ENCODE data around the gene KNDC1. TPM values are rescaled to one million over a fixed set of nuclear protein-coding genes. Genes with fewer than 3 reads are reported as not detected.

KNDC1 gene
- total and polyA plus RNA-seq, 10 of the 15 experiments (the other 5 are each of a cell fraction or from before 2014, with no cell fraction given): 0.03 to 0.11 (median 0.05) TPM; not detected in 7

DNA sequence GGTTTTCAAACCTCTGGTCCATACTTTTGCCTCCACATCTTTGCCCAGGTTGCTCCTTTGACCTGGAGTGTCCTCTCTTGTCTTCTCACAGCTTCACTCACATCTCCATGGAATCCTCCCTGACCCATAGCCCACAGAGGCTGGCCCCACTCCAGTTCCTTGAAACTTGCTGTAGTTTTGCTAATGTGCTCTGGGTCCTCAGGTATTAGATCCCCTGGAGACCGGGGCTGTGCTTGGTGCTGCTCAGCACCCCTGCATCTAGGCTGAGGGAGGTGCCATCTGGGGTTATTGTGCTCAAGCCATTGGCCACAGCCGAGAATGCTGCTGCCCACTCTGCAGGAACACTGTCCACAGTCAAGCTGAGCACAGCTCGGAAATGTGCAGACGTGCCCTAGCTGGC lies 16.5 kb downstream of the KNDC1 start (continued):
- TF ChIP-seq, protein P1, sequence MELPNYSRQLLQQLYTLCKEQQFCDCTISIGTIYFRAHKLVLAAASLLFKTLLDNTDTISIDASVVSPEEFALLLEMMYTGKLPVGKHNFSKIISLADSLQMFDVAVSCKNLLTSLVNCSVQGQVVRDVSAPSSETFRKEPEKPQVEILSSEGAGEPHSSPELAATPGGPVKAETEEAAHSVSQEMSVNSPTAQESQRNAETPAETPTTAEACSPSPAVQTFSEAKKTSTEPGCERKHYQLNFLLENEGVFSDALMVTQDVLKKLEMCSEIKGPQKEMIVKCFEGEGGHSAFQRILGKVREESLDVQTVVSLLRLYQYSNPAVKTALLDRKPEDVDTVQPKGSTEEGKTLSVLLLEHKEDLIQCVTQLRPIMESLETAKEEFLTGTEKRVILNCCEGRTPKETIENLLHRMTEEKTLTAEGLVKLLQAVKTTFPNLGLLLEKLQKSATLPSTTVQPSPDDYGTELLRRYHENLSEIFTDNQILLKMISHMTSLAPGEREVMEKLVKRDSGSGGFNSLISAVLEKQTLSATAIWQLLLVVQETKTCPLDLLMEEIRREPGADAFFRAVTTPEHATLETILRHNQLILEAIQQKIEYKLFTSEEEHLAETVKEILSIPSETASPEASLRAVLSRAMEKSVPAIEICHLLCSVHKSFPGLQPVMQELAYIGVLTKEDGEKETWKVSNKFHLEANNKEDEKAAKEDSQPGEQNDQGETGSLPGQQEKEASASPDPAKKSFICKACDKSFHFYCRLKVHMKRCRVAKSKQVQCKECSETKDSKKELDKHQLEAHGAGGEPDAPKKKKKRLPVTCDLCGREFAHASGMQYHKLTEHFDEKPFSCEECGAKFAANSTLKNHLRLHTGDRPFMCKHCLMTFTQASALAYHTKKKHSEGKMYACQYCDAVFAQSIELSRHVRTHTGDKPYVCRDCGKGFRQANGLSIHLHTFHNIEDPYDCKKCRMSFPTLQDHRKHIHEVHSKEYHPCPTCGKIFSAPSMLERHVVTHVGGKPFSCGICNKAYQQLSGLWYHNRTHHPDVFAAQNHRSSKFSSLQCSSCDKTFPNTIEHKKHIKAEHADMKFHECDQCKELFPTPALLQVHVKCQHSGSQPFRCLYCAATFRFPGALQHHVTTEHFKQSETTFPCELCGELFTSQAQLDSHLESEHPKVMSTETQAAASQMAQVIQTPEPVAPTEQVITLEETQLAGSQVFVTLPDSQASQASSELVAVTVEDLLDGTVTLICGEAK (IDR thresholded peaks at IDR 0.05; ENCODE audit: borderline replicate concordance): no peak
- no peak for TF ChIP-seq POLR2AphosphoS5 (IDR thresholded peaks at IDR 0.05; ENCODE audit: low read length)

DNA sequence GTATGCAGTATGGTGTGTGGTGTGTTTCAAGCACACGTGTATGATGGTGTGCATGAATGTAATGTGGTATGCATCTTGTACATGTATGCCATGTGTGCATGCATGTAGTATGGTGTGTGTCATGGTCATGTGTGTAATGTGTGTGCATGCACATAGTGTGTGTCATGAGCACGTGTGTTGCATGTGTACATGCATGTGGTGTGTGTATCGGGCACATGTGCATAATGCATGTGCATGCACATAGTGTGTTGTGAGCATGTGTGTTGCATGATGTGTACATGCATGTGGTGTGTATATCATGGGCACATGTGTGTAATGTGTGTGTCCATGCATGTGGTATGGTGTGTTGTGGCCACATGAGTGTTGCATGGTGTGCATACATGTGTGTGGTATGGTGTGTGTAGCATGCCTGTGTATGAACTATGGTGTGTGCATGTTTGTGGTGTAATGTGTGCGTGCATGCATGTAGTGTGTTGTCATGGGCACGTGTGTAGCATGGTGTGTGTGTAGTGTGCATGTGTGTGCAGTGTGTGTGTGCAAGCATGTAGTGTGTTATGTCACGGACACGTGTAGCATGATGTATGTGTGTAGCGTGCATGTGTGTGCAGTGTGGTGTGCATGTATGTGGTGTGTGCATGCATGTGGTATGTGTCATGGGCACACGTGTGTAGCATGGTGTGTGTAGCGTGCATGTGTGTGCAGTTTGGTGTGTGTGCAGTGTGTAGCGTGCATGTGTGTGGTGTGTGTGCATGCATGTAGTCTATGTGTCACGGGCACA lies 17.6 kb downstream of the KNDC1 start:
- H3K27ac ChIP-seq (ENCODE audit: control insufficient read depth, insufficient read depth): no peak overlapping the region
- intact Hi-C loops (cut with micrococcal nuclease; ENCODE audit: unreplicated experiment) (no loop called here), in situ Hi-C loops (cut with MboI) (no loop called here)
- no peak overlapping the region for H3K4me3 ChIP-seq
- ChIA-PET RAD21 (ENCODE audit: unreplicated experiment) (no interaction called here), POLR2A (no interaction called here), SMC1A (ENCODE audit: uncharacterized antibody, unreplicated experiment) (no interaction called here), CTCF (no interaction called here)
- H3K9me3 ChIP-seq (replicated peaks; ENCODE audit: control insufficient read depth, insufficient read depth, low read length): no peaks in the 10 kb centered on the region; the same call in 2 of the 3 replicates
- ATAC-seq: no peak
- no peaks in the 10 kb centered on the region for H3K27me3 ChIP-seq (replicated peaks in 1 of 2; ENCODE audit: control insufficient read depth in 2 of 2, insufficient read depth in 2 of 2, low read length in 1 of 2)
- H3K9ac ChIP-seq (ENCODE audit: control insufficient read depth, insufficient read depth, low read length): no peak overlapping the region
- H3K36me3 ChIP-seq (ENCODE audit: control insufficient read depth in 2 of 2, insufficient read depth in 2 of 2, low read length in 1 of 2): no peaks in the 10 kb centered on the region
- H2AFZ ChIP-seq (ENCODE audit: control insufficient read depth, low read depth, low read length): no peak overlapping the region
- no TSS peak for BruUV-seq (replicated peaks)
- H3K4me1 ChIP-seq (ENCODE audit: control insufficient read depth, insufficient read depth, low read length): no peaks in the 10 kb centered on the region
- H3K4me2 ChIP-seq (ENCODE audit: control insufficient read depth, insufficient read depth): no peak overlapping the region
- no peak for FAIRE-seq
- no peaks in the 10 kb centered on the region for H3K79me2 ChIP-seq (ENCODE audit: control insufficient read depth, insufficient read depth, low read length)
- 40% methylated on average over 12 of the region's 12 CpGs for WGBS (ENCODE audit: insufficient coverage, insufficient replicate concordance, low lambda C conversion rate, missing lambda C conversion rate)
- no peaks in the 10 kb centered on the region for H4K20me1 ChIP-seq (ENCODE audit: control insufficient read depth, insufficient read depth)
- no peak for DNase-seq (ENCODE audit: low read depth, low spot score)
- TF ChIP-seq, protein P2, sequence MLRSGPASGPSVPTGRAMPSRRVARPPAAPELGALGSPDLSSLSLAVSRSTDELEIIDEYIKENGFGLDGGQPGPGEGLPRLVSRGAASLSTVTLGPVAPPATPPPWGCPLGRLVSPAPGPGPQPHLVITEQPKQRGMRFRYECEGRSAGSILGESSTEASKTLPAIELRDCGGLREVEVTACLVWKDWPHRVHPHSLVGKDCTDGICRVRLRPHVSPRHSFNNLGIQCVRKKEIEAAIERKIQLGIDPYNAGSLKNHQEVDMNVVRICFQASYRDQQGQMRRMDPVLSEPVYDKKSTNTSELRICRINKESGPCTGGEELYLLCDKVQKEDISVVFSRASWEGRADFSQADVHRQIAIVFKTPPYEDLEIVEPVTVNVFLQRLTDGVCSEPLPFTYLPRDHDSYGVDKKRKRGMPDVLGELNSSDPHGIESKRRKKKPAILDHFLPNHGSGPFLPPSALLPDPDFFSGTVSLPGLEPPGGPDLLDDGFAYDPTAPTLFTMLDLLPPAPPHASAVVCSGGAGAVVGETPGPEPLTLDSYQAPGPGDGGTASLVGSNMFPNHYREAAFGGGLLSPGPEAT (IDR thresholded peaks at IDR 0.05; ENCODE audit: low read depth): no peak
- no peak for TF ChIP-seq SUPT20H (IDR thresholded peaks at IDR 0.05; ENCODE audit: borderline replicate concordance, control insufficient read depth, low read depth, low read length)
- TF ChIP-seq MYC (IDR thresholded peaks at IDR 0.05; ENCODE audit: insufficient read depth, insufficient read length, insufficient replicate concordance, low read length, severe bottlenecking): no peak
- no peak for TF ChIP-seq FOXM1 (IDR thresholded peaks at IDR 0.05; ENCODE audit: low read depth, low read length)
- no peak for TF ChIP-seq MAX (IDR thresholded peaks at IDR 0.05; ENCODE audit: low read depth, low read length)
- TF ChIP-seq SMARCA5 (IDR thresholded peaks at IDR 0.05): no peak
- no peak for TF ChIP-seq POLR2AphosphoS2 (IDR thresholded peaks at IDR 0.05; ENCODE audit: low read depth, low read length)
- TF ChIP-seq SIX5 (IDR thresholded peaks at IDR 0.05; ENCODE audit: low read depth, low read length, severe bottlenecking): no peak
- TF ChIP-seq STAT1 (conservative IDR thresholded peaks at IDR 0.05): no peak
- TF ChIP-seq SMAD5 (IDR thresholded peaks at IDR 0.05; ENCODE audit: low read depth): no peak
- no peak for TF ChIP-seq WRNIP1 (IDR thresholded peaks at IDR 0.05; ENCODE audit: borderline replicate concordance, low read depth, low read length)
- TF ChIP-seq SPI1 (IDR thresholded peaks at IDR 0.05; ENCODE audit: borderline replicate concordance, insufficient read depth, low read depth, low read length): no peak
- TF ChIP-seq NFXL1 (IDR thresholded peaks at IDR 0.05; ENCODE audit: borderline replicate concordance): no peak
- no peak for TF ChIP-seq NR2F1 (conservative IDR thresholded peaks at IDR 0.05)
- no peak for TF ChIP-seq ZZZ3 (IDR thresholded peaks at IDR 0.05; ENCODE audit: control insufficient read depth, insufficient read length, low read depth)
